ENCODE data around the gene MYOCOS.
"Not testable (repeated sequence)": the region's sequence is repeated elsewhere in the genome, so short reads cannot be mapped to it uniquely, and the experiment has no call there.

Gene MYOCOS, protein sequence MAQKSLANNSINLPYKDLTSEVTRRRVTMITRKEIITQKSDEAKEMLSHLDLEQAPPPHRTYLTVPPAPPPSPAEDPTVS
- 0 to 0.24 (median 0.09) reads per million in 18 experiments for total RNA-seq

DNA sequence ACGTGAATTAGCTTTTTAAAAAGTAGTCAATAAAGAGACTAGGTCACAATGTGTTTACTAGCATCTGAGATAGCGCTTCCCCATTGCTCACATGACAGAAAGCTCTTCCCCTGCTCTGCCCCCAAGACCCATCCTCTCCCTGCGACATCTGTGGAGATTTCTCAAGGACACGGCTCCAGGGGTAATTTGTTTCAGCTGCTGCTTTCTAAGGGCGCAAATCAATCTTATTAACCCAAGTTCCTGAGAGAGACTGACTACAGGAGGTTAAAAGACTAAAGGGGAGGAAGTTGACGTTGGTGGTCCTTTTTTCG, at the start of gene MYOCOS:
Gene MYOCOS, plus strand, starts transcription at position 92 of the 311 bp plus-strand sequence. CDS start 1,641 bp downstream, outside the sequence.
- DNase-seq = no peak

DNA sequence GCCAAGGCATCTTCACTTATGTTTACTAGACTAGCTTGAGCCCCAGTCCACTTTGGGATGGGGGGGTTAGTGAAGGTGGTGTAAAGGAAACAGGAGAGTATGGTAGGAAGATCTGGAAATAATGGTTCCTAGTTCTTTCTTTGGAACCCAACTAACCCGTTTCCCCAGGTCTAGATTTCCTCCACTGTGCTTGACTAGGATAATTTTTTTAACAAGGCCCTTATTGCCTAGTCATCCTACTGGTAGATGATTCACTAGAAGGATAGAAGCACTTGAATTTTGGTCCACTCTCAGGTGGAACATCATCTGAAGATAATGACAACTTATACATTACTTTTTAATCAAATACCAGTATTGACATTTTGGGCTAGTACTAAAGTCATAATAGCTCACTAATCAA, 45.9 kb upstream of the MYOCOS start:
- no peak for DNase-seq

DNA sequence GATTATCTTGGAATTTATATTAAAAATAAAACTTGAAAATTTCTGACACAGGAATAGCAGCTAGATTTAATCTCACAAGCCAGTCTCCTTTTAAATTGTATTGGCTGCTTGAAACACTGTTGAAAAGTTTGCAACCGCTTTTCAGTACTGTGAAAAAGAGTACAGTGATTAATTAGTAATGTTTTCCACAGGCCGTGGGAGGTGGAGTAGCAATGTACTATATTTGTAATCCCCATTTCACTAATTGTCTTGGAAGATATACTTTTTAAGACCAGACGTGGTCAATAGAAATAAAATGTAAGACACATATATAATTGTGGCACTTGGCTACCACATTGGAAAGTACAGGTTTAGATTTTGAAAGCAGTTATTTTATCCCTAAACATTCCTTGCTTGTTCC, 40.8 kb upstream of the MYOCOS start:
- DNase-seq = no peak

DNA sequence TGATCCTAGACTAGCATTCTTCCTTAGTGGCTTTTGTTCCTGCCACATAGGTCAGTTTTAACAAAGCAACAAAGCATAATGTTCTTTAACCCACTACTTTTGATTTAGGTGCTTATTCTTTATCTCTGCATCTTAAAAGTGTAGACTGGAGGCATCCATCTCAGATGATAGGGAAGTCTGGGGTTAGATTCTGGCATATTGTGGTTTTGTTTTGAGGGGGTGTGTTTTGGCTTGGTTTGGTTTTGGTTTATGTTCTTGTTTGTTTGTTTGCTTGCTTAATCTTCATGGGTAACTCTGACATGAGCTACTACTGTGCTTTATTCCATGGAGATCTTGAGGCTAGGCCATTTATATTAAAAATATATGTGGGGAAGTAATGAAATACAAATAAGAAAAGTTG, 40.3 kb upstream of the MYOCOS start:
- DNase-seq = no peak

DNA sequence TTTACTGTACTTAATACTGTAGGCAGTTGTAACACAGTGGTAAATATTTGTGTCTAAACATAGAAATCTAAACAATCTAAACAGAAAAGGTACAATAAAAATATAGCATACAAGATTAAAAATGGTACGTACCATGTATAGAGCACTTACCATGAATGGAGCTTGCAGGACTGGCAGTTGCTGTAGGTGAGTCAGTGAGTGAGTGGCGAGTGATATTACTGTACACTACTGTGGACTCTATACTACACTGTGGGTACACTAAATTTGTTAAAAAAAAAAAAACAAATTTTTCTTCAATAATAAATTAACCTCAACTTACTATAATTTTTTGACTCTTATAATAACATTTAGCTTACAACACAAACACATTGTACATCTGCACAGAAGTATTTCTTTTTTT, 39.5 kb upstream of the MYOCOS start:
- DNase-seq = no peak

DNA sequence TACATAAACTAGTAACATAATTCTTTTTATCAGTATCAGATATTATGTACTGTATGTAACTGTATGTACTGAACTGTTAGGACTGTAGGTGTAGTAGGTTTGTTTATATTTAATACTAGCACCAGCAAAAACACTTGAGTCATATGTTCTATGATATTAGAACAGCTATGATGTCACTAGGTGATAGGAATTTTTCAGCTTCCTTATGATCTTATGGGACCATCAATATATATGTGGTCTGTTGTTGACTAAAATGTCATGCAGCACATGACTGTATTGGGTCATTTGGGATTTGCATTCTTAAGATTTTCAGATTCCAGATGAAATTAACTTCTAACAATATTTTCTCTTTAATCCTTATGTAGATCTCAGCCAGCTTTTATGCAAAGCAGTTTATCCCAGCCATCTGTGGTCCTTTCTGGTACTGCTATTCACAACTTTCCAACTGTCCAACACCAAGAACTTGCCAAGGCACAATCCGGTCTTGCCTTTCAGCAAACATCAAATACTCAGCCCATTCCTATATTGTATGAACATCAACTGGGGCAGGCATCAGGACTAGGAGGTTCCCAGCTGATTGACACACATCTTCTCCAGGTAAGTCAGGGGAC, 38.3 kb upstream of the MYOCOS start:
- no peak for DNase-seq

DNA sequence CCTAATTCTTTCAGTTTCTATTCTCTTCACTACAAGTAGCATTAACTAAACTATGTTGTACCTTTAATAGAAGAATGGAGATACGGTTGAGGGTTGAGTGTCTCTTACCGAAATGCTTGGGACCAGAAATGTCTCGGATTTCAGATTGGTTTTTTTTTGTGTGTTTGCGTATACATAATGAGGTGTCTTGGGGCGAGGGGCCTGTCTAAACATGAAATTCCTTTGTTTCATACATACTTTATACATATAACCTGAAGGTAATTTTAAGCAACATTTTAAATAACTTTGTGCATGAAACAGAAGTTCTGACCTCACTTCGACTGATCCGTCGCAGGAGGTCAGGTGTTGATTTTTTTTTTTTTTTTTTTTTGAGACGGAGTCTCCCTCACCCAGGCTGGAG, 36.3 kb upstream of the MYOCOS start:
- DNase-seq = no peak

DNA sequence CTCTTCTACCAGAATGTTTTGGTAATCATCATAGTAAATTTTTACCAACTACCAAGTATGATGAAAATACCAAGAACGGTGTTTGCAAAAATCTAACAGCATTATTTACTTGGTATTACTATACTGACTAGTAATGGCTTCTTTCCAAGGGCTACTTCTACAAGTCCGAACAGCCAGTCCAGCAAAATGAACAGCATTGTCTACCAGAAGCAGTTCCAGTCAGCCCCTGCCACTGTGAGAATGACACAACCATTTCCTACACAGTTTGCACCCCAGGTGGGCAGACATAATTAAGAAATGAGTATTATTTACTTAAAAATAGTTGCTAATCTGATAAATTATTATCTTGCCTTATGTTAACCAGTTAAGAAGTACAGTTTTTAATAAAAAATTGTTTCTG, 33.8 kb upstream of the MYOCOS start:
- no peak for DNase-seq

DNA sequence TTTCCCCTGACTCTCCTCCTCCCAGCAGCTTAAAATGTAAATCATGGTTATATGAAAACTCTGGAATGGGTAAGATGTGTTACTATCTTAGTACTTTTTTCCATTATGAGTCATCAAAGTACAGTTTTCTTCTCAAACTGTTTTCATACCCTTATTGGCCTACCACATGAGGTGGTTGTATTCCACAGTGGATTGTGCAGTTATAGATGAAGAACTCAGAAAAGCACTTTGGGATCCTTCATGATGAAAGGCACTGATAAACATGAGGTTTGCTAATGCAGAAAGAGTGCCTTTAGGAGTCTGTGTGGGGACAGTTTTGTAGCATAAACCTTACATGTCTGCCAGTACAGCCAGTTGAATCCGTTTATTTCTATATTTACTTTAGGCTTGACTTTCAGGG, 32.0 kb upstream of the MYOCOS start:
- DNase-seq = no peak

DNA sequence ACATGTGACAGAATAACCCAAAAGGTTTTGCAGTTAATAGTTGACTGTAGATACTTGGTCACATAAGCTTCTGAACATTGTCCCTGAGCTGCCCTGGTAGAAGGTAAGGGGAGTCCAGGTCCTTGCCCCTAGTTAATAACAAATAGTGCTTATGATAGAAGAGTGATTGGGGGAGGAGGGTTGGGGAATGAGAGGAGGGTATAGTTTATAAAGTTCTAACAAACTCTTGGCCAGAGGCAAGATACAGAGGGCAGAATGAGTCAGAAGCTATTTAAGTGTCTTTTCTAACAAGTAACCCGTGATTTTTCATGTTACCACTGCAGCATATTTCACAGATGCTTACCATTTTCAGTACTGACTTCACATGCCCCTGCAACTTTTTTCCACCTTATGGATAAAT, 26.7 kb upstream of the MYOCOS start:
- no peak for DNase-seq

DNA sequence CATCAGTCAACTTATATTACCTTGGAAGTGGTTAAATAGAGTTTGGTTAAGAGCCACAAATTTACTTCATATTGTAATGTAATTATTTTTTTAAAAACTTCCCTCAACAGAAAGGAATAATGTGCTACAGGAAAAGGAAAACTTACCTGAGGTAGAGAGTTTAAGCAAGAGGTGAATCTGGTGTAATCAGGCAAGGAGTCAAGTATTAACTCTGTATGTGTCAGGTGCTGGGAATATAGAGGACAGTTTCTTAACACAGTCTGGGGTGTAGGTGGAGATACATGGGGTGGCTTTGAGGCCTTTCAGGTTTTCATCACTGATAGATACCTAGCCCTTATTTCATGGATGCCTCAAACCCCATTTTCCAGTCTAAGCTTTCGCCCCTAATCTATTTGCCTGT, 25.9 kb upstream of the MYOCOS start:
- no peak for DNase-seq

DNA sequence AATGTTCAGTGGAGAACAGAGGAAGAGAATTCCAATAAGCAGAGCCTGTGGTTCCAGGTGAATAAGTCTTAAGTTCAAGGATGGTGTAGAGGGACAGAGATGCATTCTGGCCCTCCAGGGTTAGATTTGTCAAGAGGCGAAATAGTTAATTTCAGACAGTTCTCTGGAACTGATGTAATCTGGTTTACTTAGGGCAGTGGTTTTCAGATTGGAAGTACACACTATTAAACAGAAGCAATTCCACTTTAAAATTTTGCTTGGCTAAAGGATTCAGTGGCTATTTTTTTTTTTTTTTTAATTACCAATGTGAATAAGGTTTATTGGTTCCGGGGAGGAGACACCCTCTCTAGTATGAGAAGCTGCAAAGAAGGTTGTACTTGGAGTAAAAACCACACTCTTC, 25.3 kb upstream of the MYOCOS start:
- no peak for DNase-seq

DNA sequence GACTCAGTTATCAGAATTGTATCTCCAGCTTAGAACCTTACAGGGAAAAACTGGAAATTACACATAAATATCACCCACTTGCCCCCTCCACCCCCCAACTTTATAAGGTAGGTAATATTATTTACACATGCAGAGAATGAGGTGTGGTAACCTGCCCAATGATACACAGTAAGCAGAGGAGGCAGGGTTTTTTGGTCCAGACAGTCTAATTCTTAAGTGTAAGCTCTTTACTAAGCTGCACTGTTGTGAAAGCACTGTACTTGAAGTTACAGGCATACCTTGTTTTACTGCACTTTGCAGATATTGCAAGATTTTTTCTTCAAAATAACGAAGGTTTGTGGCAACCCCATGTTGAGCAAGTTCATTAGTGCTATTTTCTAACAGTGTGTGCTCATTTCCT, 24.8 kb upstream of the MYOCOS start:
- peak in 1 of 2 donors; percentile 15 for DNase-seq

DNA sequence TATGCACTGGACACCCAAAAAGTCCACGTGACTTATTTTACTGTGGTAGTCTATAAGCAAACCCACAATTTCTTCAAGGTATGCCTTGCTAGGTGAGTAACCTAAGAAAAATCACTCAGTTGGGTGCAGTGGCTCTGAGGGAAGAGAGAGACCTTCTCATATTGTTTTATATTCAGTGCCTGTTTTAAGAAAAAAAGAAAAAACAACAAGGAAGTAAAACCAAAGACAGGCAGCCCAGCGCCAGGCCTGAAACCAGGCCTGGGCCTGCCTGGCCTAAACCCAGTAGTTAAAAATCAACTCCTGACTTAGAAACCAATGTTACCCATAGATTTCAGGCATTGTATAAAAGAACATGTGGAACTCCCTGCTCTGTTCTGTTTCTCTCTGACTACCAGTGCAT, 21.7 kb upstream of the MYOCOS start:
- DNase-seq = not testable (repeated sequence)

DNA sequence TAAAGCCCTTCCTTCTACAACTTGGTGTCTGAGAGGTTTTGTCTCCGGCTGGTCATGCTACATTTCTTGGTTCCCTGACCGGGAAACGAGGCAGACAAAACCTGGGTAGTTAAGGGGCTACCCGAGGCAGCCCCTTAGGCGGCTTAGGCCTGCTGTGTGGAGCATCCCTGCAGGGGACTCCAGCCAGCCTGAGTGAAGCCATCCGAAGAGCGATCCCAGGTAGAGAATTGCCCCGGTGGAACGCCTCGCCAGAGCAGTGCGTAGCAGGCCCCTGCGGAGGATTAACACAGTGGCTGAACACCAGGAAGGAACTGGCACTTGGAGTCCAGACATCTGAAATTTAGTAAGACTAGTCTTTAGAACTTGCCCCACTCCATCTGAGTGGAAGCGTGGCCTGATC, 21.2 kb upstream of the MYOCOS start:
- DNase-seq = no peak

DNA sequence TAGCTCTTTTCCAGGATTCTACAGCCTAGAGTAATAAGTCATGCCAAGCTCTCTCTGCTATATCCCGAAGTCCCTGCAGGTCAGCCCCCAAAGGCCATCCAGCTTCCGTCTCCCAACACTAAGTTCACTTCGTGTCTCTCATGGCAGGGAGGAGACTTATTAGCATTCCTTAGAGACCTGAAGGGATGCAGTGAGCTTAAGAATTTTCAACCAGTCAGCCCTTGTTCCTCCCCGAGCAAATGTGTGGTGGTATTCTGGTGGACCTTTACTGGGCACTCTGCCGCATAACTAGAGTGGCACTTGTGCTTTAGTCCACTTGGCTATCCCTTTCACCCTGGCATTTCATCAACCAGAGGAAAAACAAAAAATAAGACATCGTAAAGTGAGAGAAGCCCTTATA, 19.0 kb upstream of the MYOCOS start:
- not testable (repeated sequence) for DNase-seq

DNA sequence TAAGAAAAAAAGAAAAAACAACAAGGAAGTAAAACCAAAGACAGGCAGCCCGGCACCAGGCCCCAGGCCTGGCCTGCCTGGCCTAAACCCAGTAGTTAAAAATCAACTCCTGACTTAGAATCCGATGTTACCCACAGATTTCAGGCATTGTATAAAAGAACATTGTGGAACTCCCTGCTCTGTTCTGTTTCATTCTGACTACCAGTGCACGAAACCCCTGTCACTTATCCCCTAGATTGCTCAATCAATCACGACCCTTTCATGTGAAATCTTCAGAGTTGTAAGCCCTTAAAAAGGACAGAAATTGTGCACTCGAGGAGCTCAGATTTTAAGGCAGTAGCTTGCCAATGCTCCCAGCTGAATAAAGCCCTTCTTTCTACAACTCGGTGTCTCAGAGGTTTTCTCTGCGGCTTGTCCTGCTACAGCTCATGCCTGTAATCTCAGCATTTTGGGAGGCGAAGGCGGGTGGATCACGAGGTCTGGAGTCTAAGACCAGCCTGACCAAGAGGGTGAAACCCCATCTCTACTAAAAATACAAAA, 15.6 kb upstream of the MYOCOS start:
- no peak for DNase-seq

DNA sequence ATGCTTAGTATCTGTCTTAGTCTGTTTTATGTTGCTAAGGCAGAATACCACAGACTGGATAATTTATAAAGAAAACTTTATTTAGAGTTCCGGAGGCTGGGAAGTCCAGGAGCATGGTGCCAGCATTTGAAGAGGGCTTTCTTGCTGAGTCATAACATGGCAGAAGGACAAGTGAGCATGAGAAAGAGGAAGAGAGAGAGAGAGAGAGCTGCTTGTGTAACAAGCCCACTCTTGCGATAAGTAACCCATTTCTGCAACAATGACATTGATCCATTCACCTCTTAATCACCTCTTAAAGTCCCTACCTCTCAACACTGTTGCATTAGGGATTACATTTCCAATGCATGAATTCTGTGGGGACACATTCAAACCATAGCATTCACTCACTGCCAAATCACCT, 11.7 kb upstream of the MYOCOS start:
- DNase-seq = peak in 1 of 2 donors; percentile 11

DNA sequence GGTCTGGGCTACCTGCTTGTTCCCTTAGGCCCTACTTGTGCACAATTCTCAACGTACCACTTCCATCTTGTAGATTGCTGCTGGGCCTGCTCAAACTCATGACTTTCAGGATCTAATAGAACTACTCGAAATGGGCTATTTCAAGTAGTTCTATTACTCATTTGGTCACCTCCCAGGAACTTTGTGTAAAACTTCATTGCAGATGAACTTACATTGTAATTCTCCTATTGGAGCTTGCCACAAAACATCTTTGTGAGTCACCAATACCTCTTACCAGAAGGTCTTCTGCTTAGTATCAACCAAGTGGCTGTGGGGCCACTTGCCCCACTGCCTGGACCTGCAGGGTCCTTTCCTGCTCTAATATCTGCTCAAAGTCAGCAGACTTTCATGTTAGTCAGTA, 10.7 kb upstream of the MYOCOS start:
- no peak for DNase-seq

DNA sequence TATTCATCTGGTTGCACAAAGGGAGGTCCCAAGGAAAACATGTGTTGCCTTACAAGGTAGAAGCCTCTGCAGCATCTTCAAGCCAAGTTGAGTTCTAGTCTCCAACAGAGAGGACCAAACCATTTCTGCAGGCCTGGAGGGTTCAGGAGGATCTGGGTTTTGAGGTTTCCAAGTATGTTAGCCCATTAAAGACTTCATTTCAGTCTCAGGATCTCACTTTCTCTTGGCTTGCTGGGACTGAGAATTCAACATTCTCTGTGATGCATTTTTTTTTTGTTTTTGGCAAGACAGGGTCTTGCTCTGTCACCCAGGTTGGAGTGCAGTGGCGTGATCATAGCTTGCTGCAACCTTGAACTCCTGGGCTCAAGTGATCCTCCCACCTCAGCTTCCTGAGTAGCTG, 8.8 kb upstream of the MYOCOS start:
- no peak for DNase-seq

DNA sequence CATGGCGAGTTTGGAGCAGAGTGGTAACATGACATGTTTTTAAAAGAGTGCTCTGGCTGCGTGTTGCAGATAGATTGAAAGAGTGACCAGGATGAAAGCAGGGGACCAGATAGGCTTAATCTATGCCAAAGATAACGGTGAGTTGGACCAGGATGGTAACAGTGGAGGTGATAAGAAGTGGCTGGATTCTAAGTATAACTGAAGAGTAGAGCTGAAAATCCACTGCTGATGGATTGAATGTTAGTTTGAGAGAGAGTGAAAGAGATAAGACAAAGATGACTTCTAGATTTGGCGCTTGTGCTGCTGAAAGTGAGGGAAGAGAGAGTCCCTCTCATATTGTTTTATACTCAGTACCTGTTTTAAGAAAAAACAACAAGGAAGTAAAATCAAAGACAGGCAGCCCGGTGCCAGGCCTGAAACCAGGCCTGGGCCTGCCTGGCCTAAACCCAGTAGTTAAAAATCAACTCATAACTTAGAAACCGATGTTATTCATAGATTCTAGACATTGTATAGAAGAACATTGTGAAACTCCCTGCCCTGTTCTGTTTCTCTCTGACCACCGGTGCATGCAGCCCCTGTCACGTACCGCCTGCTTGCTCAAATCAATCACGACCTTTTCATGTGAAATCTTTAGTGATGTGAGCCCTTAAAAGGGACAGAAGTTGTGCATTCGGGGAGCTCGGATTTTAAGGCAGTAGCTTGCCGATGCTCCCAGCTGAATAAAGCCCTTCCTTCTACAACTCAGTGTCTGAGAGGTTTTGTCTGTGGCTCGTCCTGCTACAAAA, 6.7 kb upstream of the MYOCOS start:
- DNase-seq = not testable (repeated sequence)

DNA sequence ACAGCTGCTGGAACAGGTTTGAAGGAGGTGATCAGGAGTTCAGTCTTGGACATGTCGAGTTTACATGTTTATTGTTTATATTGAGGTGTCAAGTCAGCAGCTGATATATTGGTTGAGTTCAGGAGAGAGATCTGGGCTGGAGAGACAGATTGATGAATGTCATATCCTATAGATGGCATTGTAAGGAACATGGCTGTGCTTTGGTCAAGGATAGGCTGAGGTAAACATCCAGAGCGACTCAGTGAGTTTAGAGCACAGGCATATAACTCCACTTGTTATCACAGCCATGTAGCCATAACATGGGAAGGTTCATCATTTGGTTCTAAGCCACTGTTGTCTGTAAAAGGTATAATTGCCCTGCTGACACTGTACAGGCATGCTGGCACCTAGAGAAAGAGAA, 5.5 kb upstream of the MYOCOS start:
- DNase-seq = no peak

DNA sequence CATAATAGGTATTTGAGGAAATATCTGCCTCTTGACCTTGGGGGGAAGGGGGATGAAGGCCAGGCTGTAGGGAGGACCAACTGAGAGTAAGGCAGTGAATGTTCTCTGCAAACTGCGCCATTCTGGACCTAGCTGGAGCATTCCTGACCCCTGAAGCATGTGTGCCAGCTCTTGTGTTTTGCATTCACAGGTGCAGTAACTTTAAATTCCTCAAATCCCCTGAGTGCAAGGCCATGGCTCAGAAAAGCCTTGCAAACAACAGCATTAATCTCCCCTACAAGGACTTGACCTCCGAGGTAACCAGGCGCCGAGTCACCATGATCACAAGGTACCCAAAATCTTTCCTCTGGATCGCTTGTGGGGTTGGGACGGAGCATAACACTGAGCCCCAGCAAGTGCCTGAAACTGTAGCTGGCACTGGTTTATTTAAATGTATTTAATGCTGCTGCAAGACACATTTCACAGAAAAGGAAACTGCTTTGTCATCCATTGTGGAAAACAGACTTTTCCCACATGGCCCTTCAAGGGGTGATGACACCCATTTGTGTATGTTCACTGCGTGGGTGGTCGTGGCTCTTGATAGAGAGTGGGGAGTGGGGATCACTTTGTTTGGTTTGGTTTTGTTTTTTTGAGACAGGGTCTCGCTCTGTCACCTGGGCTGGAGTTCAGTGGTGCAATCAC, 1.7 kb downstream of the MYOCOS start:
- DNase-seq = no peak

DNA sequence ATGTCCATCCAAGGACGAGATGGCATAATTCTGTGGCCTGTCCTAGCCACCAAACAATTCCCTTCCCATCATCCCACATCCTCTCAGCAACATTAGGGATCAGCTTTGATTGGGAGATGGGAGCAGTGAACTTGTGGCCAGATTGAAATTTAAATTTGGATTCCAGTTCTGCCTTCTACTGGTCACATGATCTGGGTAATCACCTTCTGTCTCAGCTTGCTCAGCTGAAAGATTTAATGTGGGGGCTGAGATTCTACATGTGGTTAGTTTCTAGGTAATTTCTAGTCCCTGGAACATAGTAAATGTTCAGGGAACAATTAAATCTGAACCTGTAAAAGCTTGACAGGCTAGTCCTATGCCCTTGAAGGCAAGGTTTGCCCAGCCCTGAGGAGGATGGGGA, 3.2 kb downstream of the MYOCOS start:
- DNase-seq = no peak

Measured in inflammatory macrophage (primary cell).